NCI-H2227 (cell line): ENCODE measurements around the gene CMTM3.
"Not testable (repeated sequence)": the region's sequence is repeated elsewhere in the genome, so short reads cannot be mapped to it uniquely, and the experiment has no call there.

Experiments
- DNase-seq: peaks from one replicate; lab custom pipeline; 2025; ENCODE audit not compliant: unreplicated experiment; lab: John Stamatoyannopoulos, UW

Gene CMTM3

DNA sequence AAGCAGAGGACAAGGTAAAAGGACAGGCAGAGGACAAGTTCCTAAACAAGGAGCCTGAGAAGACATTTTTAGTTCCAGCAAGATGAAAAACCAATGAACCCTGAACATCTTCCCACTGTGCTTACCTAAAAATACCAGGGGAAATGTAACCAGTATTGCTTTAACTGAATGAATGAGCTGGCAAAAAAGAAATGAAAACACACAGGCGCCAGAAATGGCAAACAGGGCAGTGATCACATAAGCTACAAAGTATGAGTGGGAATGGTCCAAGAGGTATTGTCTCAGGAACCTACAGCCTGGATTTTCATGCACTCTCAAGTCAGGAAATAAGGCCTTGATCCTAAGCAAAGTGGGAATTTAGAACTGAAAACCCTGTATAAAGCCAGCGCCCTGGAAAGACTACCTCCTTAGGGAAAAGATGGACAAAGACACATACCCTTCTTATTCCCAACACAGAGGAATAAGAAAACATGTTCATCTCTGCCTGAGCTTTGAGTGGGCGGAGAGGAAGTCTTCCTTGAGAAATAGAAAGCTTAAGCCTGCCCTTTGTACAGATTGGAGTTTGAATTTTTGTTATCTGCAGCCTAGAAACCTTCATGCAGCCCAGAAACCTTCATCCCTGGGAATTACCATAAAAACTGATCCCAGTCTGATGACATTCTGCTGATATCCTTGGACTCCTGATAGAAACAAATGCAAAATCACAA, 23.1 kb upstream of the CMTM3 start:
- DNase-seq, result no peak

DNA sequence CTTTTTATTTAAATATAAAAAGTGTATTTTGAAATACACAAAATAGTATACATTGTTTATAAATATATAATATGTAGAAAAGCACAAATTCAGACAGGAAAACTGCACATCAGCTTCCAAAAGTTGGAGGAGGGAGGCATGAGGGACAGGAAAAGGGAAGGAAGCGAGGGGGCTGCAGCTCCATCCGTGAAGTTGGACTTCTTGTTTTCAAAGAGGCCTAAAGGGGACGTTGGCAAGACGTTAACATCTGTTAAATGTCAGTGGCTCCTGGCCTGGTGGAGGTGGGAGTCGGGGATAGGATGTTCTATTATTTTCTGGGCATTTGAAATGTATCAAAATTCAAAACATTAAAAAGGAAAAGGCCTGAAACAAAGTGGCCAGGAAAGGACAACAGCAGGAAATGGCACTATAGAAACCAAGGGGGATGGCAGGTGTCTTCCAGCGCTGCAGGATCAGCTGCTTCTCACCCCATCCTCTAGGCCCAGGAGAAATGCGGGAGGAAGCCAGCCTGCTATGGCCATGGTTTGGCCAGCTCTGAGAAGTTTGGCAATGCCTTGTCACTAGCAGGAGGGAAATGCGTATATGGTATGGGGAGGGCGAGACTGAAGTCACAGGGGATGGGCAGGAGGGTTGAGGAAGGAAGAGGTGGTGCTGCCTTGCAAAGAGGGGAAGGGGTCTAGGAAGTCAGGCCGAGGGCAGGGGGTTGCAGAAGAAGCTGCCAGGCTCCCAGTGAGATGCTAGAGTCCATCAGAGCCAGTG, 18.8 kb upstream of the CMTM3 start:
- DNase-seq, result no peak

DNA sequence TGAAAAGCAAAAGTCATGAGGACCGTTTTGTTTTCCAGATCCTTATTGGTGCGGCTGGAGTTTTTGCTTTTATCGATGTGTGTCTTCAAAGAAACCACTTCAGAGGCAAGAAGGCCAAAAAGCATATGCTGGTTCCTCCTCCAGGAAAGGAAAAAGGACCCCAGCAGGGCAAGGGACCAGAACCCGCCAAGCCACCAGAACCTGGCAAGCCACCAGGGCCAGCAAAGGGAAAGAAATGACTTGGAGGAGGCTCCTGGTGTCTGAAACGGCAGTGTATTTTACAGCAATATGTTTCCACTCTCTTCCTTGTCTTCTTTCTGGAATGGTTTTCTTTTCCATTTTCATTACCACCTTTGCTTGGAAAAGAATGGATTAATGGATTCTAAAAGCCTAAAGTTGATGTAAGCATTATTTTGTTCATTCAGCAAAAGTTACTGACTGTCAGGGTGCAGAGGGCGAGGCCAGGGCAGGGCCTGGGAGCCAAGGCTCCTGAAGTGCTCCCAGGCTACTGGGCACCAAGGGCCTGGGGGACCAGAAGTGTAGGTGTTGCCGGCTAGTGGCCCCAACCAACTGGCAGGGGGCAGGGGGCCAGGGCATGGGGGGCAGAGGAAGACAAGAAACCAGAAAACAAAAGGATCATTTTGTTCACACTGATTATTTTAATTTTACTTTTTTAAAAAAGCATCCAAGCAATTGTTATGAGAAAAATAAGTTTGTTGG, 16.5 kb upstream of the CMTM3 start:
- DNase-seq, result no peak

DNA sequence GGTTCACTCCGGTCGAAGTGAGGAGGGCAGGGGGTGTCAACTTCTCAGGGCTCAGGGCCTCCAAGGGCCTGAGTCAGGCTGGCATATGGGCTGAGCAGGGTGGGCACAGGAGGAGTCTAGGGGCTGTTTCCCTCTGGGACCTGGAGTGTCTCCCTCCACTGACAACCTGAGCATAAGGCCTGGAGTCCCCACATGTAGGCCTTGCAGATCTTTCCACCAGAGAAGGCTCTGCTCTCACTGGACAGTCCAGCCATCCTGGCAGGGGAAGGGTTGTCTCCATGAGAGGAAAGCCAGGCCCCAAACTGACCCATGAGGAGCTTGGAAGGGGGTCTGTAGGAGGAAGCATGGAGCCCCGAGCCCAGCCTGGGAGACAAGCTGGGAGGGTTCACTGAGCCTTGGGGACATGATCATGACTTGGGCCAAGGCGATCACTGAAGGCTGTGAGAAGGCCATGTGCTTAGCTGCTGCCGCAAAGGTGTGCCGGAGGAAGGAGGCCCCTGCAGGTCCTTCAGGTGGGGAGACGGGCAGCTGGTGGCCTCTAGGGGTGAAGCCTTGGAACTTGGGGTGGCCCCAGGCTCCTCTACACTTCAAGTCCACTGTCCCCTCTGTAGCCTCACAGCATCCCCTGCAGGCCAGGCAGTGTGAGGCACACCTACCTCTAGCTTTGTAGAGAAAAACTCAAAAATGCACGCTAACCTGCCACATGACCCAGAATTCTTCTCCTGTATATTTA, 15.4 kb upstream of the CMTM3 start:
- no peak for DNase-seq

DNA sequence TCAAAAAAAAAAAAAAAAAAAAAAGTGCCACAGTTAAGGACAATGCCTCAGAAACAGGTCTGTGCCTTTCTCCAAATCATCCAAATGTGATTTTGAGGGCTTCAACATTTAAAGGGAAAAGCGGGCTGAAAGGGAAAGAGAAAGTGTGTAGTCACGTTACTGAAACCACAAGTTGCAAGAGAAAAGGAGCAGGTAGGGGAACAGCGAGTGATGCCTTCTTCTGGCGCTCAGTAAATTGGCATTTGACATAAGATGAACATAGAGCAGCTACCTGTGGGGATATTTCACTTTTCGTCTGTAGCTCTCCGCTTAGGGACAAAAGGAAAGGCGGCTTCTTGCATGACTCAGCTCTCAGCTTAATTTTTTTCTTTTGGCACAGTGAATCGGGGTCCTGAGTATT, 14.2 kb upstream of the CMTM3 start:
- no peak for DNase-seq

DNA sequence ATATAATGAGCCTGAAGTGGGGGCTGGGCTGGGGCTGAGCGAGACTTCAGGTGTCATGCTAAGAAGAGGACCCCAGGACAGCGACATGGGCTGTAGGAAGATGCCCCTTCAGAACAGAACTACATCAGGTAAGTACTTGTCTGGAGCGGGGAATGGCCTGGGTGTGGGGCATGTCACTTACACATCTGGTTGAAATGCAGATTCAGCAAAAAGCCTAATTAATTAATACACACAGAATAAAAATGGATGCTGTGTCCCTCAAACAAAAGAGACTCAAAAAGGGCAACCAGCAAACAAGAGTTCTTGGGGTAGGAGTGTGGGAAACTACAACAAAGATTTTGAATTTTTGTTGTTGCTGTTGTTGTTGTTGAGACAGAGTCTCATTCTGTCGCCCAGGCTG, 13.5 kb upstream of the CMTM3 start:
- no peak for DNase-seq

DNA sequence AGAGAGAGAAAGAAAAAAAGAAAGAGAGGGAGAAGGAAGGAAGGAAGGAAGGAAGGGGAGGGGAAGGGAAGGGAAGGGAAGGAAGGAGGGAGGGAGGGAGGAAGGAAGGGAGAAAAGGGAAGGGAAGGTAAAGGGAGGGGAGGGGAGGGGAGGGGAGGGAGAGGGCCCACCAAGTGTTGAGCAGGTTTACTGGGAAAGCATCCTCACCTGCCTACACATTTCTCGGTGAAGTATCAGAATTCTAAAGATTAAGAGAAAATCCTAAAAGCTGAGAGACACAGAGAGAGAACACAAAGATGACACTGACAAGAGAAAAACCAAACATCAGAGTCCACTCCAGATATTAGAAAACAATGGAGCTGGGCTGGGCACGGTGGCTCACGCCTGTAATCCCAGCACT, 12.3 kb upstream of the CMTM3 start:
- no peak for DNase-seq

DNA sequence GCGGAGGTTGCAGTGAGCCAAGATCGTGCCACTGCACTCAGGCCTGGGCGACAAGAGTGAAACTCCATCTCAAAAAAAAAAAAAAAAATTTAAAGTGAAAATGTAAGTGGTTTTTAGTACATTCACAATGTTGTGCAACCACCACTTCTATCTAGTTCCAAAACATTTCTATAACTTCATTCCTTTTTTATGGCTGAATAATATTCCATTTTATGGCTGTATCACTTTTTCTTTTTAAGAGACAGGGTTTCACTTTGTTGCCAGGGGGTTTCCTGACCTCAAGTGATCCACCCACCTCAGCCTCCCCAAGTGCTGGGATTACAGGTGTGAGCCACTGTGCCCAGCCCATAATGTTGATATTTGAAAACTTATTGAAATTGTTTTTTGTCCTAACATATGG, 11.7 kb upstream of the CMTM3 start:
- DNase-seq, result no peak

DNA sequence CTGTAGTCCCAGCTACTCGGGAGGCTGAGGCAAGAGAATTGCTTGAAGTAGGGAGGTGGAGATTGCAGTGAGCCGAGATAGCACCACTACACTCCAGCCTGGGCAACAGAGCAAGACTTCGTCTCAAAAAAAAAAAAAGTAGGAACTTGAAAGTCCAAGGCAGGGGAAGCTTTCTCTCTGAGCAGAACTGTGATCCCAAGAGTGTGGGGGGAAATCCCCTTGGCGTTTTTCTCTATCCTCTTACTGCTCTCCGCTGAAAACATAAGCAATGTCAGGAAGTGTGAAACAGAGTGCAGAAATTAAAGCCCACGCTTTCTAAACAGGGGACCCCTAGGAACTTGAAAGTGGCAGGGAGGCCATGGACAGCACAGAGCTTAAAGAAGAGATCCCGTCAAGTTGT, 9.8 kb upstream of the CMTM3 start:
- no peak for DNase-seq

DNA sequence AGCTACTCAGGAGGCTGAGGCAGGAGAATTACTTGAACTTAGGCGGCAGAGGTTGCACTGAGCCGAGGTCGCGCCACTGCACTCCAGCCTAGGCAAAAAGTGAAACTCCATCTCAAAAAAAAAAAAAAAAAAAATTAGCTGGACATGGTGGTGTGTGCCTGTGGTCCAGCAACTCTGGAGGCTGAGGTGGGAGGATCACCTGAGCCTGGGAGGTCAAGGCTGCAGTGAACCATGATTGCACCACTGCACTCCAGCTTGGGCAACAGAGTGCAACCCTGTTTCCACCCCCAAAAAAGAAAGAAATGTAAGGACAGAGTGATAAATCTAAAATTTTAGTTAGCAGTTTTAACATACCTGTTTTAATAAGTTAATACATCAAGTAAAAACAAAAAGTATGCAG, 7.9 kb upstream of the CMTM3 start:
- not testable (repeated sequence) for DNase-seq

DNA sequence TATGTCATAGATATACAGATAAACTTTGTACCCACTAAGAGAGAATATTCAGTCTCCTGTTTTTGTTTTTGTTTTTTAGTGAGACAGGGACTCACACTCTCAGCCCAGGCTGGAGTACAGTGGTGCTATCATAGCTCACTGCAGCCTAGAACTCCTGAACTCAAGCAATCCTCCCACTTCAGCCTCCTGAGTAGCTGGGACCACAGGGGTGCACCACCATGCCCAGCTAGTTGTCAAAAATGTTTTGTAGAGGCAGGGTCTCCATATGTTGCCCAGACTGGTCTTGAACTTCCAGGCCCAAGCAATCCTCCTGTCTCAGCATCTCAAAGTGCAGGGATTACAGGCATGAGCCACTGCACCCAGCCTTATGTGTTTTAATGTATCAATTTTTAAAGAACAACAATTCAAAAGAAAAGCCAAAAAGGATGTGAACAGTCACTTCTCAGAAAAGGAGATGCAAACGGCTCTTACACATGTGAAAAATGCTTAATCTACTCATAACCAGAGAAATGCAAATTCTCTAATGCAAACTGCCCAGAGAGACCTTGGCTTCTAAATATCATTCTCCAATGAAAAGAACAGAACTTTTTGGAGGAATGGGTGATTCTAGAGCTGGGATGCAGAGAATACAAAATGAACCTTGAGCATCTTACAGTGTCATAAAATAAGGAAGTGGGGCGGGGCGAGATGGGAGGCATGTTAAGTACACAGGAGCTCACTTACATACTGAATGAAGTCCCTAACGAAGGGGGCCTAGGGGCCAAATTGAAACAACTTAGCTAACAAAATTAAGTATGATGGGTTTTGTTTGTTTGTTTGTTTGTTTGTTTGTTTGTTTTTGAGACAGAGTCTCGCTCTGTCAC, 7.3 kb upstream of the CMTM3 start:
- DNase-seq, result no peak

DNA sequence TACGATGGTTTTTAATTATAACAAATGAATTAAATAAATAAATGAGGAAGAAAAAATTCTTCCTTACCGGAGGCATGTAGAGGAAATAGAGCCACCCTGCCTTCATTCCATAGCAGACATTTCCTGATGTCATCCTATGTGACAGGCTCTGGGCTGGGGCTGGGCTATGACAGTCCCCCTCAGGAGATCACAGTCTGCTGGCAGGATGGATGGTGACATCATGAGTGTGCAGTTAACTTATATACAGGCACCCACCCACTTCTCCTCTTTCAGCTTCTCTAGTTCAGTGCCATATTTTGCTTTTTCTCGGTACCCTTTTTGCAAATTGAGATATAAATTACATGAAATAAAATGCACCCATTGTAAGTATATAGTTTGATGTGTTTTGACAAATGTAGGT, 6.4 kb upstream of the CMTM3 start:
- DNase-seq, result no peak

DNA sequence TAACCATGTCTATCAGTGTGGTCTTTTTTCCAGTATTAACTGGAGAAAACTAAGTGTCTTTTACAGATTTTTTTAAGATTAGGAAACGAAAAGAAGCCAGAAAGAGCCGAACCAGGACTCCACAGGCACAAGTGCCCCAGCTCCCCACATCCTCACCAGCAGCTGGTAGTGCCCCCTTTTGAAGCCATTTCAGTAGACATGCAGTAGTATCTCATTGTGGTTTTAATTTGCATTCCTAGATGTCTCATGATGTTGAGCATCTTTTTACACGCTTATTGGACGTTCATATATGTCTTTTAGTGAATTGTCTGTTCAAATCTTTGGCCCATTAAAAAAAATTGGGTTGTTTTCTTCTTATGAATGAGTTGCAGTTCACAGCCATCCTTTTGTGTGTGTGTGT, 4.8 kb upstream of the CMTM3 start:
- no peak for DNase-seq

DNA sequence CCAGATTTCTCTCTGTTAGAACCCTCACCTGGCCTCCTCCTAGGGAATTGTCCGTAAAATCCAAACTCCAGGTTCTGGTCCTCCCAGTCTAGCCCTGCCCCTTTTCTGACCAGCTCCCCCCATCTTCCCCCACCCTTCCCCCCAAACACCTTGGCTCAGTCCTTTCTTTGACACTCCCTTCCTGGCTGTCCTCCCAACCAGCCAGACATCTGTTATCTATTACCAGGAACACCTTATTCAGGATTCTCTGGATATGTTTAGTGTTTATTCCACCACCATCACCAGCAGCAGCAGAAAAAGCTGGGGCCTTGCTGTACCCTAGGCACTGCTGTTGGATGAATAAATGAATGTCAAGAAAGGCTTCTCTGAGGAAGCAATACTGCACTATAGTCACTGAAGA, 4.0 kb upstream of the CMTM3 start:
- no peak for DNase-seq

DNA sequence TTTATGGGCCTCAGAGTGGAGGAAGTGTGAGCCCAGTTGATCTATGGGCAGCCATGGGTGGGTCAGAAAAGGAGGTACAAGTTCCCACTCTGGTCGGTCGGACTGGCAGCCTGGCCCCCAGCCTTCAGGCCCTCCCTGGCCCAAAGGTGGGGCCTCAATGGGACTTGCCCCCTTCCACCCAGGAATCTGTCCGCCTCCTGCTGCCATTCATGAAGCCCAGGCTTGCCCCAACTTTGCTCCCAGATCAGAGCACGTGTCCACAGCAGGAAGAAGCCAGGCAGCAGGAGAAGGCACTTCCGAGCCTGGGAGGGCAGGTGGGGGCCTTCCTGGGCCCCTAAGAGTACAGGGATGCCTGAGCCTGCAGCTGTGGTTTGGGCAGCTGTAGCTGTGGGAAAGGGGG, 3.0 kb upstream of the CMTM3 start:
- no peak for DNase-seq

DNA sequence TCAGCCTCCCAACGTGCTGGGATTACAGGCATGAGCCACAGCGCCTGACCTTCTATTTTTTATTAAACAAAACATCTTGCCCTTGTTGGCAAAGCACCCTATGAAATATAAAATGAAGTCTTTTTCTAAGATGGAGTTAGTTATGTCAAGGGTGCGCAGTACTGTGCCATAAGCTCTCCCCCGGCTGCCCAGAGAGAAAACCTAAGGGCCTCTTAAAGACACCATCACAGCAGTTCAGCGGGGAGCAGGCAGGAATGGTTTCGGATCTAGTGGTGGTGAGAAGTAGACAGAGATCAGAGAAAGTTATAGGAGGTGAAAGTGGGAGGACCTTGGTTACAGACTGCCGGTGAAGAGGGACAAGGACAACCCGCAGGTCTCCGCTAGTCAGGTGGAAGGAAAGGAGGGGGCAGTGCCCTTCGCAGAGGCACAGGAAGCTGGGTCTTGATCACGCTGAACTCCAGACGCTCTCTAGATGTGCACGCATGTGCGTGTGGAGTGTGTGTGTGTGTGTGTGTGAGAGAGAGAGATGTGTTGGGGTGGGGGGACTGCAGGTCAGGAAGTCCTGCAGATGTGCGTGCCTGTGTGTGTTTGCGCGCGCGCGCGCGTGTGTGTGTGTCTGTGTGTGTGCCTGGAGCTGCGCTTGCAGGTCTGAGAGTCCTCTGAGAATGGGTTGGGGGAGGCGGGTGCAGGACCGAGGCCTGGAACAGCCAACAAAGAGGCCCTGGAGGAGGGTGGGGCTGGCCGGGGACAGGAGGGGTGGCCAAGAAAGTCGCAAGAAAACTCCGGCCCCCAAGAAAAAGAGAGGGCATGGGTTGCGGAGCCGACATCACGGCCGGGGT, 748 bp upstream of the CMTM3 start:
- DNase-seq, result peak; percentile 70

DNA sequence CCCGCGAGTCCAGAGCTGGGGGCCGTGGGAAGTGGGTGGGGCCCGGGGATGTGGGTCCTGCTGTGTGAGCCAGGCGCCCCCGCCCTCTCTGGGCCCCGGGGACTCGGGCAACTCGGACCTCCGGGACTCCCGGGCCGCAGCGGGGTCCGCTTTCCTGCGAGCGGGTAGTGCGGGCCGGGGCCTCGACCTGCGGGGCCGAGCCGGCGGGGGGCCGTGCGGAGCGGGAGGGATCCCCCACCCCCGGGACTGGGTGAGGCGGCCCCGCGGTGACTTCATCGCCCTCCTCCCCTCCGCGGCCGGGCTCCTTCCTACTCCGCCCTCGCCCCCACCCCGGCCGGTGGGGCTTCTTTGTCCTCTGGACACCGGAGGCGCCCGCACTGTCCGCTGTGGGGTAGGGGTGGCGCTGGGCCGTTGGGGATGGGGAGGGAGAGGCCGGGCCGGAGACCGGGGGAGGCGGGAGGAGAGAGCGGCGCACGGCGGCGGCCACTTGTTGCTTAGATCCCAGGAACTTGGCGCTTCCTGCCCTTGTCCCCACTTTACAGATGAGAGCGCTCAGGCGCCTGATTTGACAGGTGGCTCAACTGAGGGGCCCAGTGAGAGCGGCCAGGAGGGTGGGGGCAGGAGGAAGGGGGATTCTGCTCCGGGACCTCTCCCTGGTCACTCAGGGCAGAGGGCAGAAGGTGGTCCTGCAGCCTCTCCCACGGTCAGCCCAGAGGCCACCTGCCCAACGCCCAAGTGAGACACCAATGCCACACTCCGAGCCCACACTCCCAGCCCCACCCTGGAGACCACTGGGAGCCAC, 874 bp downstream of the CMTM3 start:
- DNase-seq, result peak; percentile 34

DNA sequence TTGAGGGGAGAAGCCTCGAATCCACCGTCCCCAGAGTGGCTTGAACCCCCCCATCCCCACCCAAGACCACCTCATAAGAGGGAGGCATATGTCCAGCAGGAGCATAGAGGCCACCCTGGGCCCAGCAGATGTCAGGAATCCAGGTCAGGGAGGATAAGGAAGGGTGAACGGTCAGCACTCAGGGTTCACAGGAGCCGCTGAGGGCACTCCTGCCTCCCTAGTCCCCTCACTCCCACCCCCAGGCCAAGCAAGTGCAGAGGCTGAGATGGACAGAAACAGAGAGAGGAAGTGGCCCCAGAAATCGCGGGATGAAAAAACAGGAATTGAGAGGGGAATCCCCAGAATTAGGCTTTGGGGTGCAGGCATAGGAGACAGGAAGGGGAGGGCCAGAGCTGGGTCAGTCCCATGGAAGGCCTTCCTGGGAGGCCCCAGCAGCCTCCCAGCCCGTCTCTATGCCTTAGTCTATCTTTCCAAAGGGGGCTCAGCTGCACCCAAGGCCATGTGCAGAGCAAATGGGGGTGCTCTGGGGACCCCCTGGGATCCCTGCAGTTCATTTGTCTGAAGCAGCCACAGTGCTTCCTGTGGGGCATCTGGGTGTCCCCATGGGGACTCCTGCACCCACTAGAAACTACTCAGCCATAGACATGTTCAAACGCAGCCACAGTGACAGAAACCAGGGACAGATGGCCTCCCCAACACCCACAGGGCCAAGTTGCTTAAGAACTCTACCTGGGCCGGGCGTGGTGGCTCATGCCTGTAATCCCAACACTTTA, 1.7 kb downstream of the CMTM3 start:
- DNase-seq, result no peak
